ENCODE data around the gene ELOVL5.

The ELOVL5 gene

GRCh38 chr6:53297004-53297403 lies 51.7 kb downstream of the ELOVL5 start:
- TF ChIP-seq CTCF (conservative IDR thresholded peaks at IDR 0.05) = no peak

GRCh38 chr6:53295176-53295575 lies 53.6 kb downstream of the ELOVL5 start:
- no peak for TF ChIP-seq CTCF (conservative IDR thresholded peaks at IDR 0.05)
- H3K27ac ChIP-seq = no peak overlapping the region

More at GRCh38 chr6:53297004-53297403, 51.7 kb downstream of the ELOVL5 start:
- H3K27ac ChIP-seq = no peak overlapping the region

- no peak for TF ChIP-seq CTCF (conservative IDR thresholded peaks at IDR 0.05)
- H3K27ac ChIP-seq = no peak overlapping the region
These were observed 54.1 kb downstream of the ELOVL5 start for GRCh38 chr6:53294611-53295010.

GRCh38 chr6:53294095-53294494 lies 54.7 kb downstream of the ELOVL5 start:
- TF ChIP-seq CTCF (conservative IDR thresholded peaks at IDR 0.05) = peak; percentile 60

GRCh38 chr6:53293691-53294090 lies 55.1 kb downstream of the ELOVL5 start:
- H3K27ac ChIP-seq = no peak overlapping the region
- TF ChIP-seq CTCF (conservative IDR thresholded peaks at IDR 0.05) = no peak

More at GRCh38 chr6:53294095-53294494, 54.7 kb downstream of the ELOVL5 start:
- no peak overlapping the region for H3K27ac ChIP-seq

- H3K27ac ChIP-seq = no peak overlapping the region
- TF ChIP-seq CTCF (conservative IDR thresholded peaks at IDR 0.05) = no peak
These were observed 57.9 kb downstream of the ELOVL5 start for GRCh38 chr6:53290537-53291510.

GRCh38 chr6:53287336-53288225 lies 61.2 kb downstream of the ELOVL5 start:
- TF ChIP-seq CTCF (conservative IDR thresholded peaks at IDR 0.05) = no peak
- H3K27ac ChIP-seq = no peak overlapping the region
